ENCODE measurements around the gene IL22RA1.

IL22RA1 gene

DNA sequence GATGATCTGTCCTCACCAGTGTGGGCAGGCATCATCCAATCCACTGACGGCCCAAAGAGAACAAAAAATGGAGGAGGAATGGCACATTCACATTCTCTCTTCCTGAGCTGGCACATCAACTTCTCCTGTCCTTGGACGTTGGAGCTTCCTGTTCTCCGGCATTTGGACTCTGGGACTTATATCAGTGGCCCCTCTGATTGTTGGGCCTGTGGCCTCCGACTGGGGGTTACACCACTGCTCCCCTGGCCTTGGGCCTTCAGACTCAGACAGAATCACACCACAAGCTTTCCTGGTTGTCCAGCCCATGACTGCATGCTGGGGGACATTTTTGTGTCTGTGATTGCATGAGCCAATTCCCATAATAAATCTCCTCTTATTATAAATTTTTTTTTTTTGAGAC, 24.1 kb upstream of the IL22RA1 start:
- no peak for DNase-seq (ENCODE audit: low spot score)

DNA sequence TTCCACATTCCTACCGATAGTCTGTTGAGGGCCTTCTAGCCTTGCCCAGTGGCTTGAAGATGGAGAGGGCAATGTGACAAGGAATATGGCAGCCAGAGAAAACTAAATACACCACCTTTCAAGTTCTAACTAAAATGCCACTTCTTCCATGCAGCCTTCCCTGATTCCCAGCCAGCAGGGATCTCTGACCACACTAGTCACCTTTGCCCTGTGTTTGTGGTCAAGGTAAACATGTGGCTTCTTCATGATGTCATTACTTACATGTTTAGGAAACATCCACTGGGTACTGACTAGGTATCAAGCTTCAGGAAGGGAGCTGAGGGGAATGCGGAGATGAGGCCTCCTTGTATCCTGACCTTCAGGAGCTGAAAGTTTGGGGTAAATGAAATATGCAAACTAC, 22.6 kb upstream of the IL22RA1 start:
- DNase-seq (ENCODE audit: low spot score) = no peak

DNA sequence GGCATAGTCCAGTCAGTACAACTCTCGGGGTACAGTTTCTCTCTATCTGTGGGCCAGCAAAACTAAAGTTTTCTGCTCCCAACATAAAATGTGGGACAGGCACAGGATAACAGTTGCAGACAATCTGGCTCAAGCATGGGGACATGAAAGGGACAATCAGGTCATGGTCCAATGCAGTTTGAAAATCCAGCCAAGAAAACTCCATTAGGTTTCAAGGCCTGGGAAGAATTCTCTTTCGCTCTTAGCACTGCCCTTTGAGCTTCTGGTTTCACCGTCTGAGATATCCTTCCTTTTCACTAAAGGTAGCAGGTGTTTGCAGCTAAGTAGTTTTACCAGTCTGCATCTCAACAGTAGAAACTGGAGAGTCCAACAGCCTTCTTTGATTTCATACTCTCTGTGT, 21.1 kb upstream of the IL22RA1 start:
- no peak for DNase-seq (ENCODE audit: low spot score)

DNA sequence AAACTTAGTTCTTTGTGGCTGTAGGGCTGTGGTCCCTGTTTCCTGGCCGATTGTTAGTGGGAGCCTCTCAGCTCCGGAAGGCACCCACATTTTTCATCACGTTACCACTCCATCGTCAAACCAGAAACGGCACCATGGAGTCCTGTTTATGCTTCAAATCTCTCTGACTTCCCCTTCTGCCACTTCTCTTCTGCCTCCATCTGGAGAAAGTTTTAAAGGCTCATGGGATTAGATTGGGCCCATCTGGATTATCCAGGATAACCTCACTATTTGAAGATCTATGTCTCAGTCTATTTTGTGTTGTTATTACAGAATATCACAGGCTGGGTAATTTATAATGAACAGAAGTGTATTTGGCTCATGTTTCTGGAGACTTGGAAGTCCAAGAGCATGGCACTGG, 19.3 kb upstream of the IL22RA1 start:
- DNase-seq (ENCODE audit: low spot score) = no peak

DNA sequence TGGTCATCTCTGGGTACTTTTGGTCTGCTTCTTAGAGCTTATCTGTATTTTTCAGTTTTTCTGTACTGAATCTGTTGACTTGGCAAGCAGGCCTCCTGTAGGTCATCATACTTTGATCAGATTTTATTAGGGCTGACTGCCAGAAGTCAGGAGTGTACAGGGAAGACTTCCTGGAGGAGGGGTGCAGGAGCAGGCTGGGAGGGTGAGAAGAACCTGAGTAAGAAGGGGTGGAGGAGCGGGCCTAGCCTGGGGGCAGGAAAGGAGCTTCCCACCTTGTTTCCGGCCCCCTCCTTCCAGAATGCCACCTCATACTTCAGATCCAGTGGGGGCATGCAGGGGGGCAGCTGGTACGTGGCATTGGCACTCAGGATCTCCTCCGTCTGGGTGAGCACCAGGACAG, 18.3 kb upstream of the IL22RA1 start:
- no peak for DNase-seq (ENCODE audit: low spot score)

DNA sequence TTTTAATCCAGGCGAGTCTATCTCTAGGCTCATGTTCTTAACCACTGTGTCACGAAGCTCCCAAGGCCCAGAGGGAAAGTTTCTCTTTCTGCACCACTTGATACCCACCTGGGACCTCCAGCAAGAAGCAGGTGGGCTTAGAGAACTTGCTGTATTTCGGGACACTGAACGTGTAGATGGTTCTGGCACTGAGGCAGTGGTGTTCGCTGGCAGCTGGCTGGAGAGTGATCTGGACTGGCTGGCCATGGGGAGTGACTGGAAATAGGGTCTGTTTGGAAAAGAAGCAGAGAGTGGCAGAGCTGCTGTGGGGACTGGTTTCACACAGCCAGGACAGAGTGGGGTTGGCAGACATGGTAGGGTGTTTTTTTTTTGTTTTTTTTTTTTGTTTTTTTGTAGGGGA, 16.4 kb upstream of the IL22RA1 start:
- no peak for DNase-seq (ENCODE audit: low spot score)

DNA sequence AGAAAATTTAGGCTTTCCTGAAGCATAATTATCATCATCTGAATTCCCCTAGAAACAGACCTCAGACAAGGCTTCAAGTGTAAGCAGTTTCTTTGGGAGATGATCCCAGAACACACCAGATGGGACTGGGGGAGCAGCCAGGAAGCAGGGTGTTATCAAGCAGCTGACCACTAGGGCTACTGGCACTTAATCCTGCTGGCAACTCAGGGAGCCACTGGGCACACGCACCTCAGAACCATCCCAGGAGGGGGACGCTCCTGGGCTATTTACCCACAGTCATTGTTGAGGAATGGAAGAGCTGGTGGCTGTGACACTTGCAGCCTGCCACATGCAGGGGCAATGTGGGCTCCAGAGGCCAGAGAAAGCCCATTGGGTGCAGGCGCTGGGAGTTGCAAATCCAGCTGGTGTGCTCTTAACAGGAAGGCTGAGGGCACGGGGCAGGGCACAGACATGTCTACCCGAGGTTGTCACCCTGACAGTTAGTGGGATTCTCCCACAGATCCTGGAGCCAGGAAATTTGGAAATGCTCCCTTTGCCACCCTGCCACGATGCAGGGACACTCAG, 15.1 kb upstream of the IL22RA1 start:
- no peak for DNase-seq (ENCODE audit: low spot score)

DNA sequence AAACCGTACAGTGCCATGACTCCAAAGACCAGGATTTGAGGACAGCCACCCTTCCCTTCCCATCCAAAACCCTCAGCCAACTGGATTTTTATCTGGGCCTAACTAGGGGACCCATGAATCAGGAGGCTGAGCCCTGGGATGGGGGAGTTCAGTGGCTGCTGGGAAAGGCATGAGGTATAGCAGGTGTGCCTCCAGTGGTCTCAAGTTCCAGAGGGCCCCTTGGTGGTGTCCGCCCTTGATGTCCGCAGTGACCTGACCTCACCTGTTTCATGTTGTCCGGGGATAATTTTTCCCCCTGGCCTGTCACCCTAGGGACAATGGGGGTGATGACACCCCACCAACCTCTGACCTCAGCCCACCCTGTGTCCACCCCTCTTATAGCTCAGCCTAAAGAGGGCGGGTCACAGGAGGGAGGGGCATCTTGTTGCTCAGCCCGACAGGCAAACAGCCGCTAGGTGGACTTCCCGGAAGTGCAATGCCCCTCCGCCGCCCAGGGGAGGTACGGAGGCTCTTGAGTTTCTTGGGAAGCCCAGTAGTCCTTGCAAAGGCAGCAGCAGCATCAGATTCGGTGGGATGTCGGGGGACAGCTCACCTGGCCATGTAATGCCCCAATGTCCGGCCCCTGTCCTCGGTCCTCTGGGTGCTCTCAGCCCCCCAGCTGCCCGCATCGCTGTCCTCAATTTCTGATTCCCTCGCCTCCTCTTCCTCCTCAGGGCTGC, 13.8 kb upstream of the IL22RA1 start:
- DNase-seq (ENCODE audit: low spot score) = no peak

DNA sequence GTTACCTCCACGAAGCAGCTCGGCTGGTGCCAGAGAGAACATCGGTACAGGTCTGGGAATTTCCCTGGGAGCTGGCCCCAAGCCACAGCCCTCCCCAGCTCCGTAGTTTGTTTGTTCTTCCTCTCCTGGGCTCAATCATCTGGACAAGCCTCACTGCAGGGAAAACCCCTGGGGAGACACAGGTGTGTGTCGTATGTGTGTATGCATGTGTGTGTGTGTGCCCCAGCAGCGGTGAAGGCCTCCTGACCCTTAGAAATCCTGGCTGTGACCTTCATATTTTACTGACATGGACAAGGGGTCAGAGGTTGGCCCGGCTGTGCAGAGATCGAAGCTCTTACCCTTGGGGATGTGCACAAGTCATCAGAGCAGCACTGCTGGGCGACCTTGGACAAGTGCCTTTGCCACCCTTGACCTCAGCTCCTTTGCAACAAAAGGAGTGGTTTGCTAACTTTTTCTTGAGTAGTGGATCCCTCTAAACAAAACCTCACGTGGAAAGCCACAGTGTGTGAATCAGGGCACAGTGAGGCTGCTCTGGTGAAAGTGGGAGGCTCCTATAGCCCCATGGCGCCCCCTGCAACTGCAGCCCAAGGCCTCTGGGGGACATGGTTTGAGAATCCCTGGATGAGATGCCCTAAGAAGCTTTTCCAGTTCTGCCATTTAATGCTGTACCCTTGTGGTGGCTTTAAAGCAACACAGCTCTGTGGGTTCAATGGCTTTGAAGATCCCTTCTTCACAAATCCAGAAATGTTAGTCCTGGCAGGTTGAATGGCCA, 12.3 kb upstream of the IL22RA1 start:
- no peak for DNase-seq (ENCODE audit: low spot score)

DNA sequence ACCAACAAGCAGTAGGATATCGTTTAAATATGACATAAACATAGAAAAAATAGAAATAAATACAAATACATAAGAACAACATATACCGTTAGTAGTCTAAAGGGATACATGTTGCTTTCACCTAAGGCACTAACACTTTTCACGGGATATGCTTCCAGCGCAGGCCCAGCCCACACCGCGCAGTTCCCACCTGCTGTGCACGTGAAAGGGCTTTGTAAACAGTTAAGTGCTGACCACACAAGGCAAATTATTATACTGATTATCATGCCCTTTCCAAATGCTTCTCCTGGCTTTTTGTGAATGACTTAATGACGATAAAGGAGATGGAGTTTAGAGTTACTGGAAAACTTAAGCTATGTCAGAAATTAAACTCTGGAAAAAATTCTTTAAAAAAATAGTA, 11.3 kb upstream of the IL22RA1 start:
- DNase-seq (ENCODE audit: low spot score) = no peak

DNA sequence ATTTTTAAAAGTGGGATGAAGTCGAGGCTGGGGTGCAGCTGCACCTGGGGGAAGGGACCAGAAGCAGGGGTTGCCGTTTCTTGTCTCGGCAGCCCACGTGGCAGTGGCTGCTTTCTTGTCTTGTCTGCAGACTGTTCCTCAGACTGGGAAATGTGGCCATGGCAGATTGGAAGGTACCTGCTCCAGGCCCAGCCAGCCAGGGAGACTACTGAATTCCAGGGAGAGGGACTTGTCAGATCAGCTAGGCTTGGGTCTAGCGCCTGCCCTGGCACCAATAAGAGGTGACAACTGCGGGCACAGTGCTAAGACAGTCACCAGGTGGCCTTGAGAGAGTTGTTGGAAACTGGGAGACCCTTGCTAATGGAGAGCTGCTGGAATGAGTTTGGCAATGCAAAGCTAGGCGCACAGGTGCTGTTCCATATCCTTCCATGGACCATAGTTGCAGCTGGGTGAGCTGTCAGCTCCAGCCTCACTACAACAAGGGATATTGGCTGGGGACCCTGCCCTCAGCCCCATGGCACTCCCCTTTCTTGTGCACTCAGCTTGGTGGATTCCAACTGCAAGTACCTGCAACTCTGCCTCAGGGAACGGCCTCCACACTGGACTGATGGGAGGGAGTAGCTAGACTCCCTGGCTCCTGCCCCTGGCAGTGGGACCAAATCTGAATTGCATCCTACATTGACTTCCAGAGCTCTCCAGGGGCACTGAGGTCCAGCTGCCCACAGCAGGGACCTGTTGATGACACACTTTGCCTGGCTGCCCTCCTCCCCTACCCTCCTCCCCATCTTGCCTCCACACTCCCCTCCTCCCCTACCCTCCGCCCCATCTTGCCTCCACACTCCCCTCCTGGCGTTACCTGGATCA, 9.9 kb upstream of the IL22RA1 start:
- DNase-seq (ENCODE audit: low spot score) = no peak

DNA sequence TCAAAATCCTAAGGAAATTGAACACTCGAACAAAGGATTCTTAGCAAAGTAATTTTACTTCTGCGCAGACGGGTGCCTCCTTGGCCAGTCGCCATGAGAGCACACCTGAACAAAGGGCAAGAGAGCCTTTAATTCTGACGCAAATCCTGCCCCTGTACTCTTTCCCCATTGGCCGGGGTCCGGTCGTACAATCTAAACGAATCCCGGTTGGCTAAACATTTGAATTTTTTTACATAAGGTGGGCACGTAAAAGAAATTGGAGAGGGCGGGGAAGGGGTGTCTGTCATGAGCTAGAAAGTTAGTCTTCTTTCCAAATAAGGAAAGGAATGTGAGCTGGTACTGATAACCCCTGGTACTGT, 8.2 kb upstream of the IL22RA1 start:
- no peak for DNase-seq (ENCODE audit: low spot score)

DNA sequence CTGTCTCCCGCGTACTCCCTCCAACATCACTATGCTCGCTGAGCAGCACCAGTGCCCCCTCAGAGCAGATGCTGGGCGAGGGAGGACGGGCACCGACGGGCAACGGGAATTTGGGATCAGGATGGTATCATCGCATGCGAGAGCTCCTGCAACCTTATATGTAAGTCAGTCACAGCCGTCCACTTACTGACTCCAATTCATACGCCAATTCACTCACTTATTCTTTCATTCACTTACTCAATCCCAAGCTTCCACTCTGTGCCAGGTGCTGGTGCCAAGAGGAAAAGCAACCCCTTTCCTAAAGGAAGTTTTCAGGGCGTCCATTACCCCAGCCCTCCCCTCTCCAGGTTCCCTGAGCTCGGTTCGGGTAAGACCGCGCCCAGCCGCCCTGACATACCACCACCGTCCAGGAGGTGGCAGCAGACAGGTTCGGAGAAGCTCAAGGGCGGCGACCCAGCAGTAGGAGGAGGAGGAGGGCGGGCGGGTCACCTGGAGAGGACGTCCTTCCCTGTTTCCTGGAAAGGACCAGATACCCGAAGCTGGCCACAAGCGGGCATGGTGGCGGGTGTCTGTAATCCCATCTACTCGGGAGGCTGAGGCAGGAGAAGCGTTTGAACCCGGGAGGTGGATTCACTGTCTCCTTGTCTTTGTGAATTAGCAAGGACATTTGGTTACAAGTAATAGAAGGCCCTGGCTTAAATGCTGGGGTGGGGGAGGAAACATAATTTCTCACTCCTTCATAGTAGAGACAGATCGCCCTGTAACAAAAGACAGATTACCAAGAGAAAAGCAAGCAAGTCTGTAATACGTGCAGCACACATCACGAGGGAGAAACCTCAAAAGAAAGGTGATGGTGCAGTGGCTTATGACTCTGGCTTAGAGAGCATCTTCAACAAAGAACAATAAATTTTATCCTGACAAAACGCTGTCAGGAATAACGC, 7.6 kb upstream of the IL22RA1 start:
- DNase-seq (ENCODE audit: low spot score) = peak; percentile 88

DNA sequence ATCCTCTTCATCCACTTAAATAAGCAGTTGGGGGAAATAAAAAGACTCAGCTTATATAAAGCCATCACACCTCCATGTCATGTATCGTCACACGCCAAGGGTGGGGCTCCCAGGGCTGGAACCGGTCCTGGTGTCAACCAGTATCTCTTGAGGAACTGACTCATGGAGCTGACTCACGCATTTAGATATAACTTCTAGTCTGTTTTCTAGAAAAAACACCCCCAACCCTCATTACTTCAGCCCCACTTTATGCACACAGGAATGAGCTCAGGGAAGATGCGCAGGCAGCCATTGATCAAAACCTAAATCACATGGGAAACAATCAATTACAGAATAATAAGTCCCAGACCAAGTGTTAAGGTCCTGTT, 6.9 kb upstream of the IL22RA1 start:
- DNase-seq (ENCODE audit: low spot score) = no peak

DNA sequence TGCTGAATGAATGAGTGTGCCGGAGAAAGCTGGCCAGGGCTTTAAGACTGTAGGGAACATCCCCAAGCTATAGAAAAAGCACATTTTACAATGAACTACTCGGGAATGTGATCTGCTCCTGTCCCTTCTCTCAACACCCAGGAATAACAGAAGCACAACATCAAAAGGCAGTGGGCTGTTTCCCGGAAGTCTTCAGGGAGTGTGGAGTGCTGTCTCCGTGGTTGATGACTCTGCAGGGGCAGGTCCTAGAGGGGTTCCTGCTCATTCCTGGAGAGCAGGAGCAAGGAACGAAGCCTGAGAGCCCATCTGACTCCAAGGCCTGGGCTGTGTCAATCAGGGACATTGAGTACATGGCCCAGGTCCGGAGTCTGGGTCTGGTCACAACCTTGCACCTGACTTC, 4.9 kb upstream of the IL22RA1 start:
- no peak for DNase-seq (ENCODE audit: low spot score)

DNA sequence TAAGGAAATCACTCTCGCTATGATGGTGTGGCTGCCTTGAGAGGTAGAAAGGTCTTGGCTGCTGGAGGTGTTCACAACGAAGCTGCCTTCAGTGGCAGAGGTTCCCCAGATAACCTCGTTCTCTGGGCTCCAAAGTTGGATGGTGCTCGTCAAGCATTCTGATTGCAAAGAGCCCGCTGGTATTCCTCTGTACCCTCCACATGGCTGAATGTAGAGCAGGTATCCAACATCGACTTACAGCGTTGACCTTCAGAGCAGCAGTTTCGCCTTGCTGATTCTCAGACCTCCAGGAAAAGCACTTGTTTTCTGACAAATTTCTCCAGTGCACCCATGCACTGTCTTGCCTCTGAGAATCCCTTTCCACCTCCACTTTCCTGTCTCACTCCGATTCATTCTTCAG, 4.3 kb upstream of the IL22RA1 start:
- DNase-seq (ENCODE audit: low spot score) = no peak

DNA sequence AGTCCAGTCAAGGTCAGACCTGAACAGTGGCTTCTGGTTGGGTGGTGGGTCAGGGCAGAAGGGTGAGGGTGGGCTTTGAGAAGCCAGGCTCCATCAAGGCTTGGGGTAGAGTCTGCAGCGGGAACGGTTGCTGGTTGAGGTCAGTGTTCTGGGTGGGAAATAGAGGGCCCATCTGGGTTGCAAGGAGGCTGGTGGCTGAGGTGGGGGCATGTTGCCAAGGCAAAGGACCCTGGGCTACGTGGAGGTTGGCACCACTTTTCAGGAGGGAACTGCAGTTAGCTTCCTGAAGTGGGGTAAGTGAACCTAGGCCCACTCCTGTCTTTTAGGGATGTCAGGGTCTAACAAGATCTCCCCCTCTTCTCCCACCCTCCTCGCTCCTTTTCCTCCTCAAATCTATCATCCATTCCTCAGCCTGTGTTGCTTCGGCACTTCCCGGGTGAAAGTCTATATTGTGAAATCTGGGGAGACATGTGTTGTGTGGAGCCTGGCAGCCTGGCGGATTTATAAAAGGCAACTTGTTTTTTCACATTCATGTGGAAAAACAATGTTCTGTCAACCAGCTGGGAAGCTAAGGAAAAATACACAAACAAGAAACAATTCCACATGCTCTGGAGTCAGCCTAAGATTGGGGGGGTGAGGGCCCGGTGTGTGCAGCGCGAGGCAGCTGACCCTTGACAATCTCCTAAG, 1.5 kb downstream of the IL22RA1 start:
- DNase-seq (ENCODE audit: low spot score) = no peak

DNA sequence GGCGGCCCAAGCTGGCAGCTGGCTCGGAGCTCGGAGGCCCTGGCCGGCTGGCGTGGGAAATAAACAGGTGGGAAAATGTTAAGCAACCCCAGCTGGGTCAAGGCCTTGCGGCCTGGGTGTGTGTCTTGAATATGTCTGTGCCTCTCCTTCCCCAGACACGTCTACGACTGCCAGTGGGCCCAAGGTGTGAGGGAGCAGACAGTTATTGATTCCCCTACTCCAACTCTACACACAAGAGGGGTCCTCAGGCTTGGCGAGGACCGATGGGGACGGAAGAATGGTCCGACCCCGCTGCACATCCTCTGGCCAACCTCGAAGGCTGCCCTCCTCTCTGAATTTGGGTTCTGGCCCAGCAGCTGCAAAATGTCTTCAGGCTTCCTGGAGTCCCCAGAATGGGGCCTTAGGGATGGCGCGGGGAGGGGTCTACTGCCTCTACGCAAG, 2.2 kb downstream of the IL22RA1 start:
- no peak for DNase-seq (ENCODE audit: low spot score)

DNA sequence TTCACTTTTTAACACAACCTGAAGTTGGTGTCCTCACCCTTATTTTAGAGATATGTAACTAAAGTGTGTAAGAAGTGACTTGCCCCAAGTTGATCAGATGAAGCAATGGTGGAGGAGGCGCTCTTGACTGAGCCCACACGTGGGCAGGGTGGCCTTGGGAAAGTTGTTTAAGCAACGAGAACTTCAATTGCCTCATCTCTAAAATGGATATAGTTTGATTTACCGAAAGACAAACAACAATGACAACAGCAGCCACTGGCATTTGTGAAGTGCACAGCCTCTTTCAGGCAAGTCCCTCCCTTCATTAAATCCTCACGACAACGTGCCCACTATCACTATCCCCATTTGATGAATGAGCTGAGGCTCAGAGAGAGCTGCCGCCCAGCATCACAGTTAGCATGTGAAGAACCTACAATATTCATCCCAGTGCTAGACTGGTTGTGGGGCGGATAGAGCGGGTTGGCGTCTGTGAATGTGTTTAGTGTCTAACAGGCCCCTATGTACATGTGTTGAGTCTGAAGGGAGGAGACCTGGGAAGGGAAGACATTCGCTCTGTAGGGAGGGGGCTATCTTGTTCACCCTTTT, 3.0 kb downstream of the IL22RA1 start:
- DNase-seq (ENCODE audit: low spot score) = no peak

DNA sequence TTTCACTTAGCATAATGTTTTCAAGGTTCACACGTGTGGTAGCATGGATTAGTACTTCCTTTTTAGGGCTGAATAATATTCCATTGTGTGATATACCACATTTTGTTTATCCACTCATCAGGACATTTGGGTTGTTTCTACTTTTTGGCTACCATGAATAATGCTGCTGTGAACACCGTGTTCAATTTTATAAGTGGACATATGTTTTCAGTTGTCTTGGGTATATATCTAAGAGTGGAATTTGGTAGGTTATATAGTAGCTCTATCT, 3.8 kb downstream of the IL22RA1 start:
- DNase-seq (ENCODE audit: low spot score) = no peak

Data from D341Med (cell line).